ENCODE data around the gene CSF1R. TPM values are rescaled to one million over a fixed set of nuclear protein-coding genes. Genes with fewer than 3 reads are reported as not detected.
A peak's percentile ranks its signal among the peaks of the same experiment; 100 is the strongest.

The CSF1R gene
- total RNA-seq, 1 experiment from 2014 or later, result 0.96 TPM

DNA sequence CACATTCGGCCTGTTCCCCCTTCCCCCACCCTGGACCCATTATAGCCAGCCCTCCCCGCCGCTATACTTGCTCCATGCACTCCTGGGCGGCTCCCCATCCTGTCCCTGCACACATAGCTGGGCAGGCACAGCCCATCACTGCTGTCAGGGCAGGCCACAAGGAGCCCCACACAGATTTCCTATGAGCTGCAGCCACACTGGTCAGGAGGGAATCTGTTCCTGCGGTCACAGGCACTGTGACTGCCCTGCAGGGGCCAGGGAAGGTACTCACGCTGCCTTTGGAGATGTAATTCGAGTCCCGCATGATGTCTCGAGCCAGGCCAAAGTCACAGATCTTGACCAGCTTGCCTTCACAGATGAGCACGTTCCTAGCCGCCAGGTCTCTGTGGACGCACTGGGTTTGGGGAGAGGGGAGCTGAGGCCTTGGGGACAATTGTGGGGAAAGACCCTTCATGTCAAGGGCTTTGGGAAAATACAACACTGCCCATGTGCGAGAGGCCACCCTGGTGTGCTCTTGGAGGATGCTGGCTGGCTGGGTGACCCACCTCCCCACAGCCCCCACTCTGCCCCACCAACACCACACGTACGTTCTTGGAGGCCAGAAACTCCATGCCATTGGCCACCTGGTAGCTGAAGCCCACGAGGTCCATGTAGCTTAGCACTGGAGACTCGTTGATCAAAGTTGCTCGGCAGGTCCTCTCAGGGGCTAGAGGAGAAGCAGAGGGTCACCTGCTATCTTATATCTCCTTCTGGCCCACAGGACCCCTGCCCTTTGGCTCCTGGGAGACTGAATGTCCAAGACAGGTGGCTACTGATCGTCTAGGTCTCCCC lies 34.5 kb upstream of the CSF1R start:
- DNase-seq (ENCODE audit: low spot score), result no peak

DNA sequence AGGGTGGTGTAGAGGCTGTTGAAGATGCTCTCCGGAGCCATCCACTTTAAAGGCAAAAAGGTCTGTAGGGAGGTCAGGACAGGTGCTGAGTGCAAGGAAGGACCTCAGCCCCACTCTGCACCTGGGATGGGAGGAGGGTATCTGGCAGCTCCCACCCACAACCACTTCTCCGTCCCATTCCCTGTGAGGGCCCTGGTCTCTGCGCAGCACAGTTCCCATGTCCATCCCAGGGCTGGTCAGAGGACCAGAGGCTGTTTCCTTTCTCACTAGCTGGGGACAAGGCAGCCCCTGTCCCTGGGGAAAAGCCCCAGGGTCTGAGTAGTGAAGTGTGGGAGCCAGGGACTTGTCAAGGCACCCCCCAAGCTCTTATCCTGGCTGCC lies 33.7 kb upstream of the CSF1R start:
- DNase-seq (ENCODE audit: low spot score), result no peak

DNA sequence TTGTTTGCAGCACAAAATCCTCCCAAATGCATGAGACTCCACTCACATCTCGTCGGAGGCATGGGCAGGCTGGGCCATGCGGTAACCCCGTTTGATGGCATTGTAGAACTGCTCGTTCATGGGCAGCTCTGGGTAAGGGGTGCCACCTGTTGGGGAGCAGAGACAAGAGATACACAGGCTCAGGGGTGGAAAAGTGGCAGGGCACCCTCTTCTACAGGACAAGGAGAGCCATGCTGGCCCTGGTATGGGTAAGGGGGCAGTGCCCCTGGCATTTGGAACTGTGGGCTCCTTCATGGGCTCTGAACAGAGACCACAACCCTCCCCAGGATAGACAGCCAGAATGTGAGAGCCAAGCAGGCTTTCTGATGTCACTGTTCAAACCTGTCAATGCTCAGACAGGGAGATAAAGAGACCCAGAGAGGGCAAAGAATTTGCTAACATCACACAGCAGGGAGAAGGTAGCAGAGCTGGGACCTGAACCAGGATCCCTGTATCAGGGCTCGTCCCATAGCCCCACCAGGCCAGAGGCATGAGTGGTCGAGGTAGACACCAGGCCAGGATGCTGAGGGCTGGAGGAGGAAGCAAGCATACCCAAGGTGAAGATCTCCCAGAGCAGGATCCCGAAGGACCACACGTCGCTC lies 33.2 kb upstream of the CSF1R start:
- DNase-seq (ENCODE audit: low spot score), result no peak

DNA sequence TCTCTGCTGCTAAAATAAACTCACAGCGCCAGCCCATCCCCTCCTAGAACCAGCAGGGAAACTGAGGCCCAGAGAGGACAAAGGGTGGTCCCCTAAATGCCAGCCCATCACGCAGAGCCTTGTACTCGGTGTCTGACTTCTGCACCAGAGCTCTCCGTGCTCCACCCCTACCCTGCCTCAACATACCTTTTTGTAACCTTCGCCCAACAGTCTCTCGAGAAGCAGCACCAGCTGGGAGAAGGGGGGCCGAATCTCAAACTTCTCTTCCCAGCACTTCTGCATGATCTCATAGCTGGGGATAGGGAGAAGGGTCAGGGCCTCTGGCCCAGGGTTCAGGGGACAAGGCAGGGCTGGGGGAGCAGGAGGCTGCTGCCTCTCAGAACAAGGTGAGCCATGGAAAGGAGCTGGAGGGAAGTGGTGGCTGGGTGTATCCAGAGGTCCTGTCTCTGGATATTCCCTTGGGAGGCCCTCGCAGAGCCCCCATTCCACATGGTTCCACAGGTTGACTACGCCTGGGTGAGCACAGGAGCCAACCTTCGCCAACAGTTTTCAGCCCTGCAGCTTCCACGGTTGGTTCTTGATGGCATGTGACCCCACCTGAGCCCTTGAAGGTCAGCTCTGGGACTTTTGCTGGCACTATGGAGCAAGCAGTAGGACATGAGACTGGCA lies 32.3 kb upstream of the CSF1R start:
- DNase-seq (ENCODE audit: low spot score), result no peak

DNA sequence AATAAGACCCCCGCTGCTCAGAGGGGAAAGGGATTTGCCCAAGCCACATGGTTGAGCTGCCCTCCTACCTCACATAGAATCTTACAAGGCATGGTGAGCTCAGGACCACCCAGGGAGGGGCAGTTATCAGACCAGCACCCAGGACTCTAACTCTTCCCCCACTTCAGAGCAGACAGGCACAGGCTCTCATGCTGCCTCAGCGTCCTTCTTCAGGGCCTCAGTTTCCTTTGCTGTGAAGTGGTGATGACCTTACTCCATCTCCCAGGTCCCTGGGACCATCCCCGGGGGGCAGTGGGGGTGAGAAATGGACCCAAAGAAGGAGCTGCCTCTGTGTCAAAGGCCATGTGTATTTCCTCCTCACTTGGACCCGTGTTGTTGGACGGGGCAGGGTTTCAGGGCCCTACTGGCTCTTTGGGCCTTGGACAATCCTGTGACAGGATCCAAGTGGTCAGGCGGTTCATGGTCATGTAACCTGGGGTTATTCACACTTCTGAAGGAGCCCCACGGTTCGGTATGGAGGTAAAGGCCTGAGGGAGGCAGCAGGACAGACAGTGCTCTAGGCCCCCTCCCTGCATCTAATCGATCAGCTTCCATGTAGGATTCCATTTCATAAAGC lies 31.7 kb upstream of the CSF1R start:
- no peak for DNase-seq (ENCODE audit: low spot score)

DNA sequence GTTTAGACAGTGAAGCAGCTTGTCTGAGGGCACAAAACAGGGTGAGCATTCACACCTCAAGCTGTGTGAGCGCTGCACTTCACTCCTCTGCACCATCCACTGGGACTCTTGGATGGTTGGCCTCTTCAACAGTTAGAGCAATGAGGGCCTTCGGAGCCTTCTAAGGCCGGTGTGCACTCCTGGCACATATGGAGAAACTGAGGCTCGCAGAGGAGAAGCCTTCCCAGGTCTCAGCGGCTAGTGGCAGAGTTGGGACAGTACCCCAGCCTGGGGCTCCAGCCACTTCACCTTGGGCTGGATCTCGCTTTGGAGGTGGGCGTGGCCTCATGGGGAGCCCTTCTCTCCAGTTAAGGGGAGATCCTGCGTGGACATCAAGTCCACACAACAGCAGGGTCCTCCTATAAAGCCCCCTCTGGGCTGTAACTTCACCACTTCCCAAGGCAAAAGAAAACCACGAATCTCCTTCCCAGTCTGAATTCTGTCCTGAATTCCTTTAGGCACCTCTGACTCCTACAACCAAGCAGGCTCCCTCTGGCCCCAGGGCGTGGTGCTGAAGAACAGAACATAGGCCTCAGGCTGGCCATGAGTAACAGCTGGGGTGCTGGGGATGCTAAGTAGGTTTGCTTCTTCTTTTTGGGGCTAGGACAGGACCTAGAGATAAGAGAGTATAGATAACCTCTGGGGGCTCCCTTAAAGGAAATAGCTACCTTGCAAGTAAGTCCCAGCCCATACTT lies 30.5 kb upstream of the CSF1R start:
- DNase-seq (ENCODE audit: low spot score), result peak; percentile 34

DNA sequence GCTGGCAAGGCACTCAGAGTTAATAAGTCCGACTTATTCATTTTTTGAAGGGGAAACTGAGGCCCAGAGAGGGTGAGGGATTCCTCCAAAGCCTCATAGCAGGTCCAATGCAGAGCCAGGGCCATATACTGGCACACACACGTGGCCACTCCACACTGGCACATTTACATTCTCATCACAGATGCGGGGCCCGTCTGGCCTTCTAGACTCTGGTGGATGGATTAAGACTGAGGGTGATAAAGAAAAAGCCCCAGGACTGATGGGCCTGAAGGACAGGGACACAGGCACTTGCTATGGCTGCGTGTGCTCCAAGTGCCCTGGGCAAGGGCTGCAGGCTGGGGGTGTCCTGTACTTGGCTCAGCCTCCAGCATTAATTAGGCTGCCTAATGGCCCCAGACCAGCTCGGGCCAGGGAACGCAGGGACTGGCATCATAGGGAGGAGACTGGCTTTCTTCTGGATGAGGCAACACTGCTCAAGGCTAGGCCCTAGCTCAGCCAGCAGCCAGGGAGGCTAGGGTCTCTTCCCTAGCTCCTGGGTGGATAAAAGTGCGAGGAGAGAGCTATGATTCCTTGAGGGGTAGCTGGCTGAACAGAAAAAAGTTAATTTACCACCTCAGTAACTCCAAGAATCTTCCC lies 28.5 kb upstream of the CSF1R start:
- no peak for DNase-seq (ENCODE audit: low spot score)

DNA sequence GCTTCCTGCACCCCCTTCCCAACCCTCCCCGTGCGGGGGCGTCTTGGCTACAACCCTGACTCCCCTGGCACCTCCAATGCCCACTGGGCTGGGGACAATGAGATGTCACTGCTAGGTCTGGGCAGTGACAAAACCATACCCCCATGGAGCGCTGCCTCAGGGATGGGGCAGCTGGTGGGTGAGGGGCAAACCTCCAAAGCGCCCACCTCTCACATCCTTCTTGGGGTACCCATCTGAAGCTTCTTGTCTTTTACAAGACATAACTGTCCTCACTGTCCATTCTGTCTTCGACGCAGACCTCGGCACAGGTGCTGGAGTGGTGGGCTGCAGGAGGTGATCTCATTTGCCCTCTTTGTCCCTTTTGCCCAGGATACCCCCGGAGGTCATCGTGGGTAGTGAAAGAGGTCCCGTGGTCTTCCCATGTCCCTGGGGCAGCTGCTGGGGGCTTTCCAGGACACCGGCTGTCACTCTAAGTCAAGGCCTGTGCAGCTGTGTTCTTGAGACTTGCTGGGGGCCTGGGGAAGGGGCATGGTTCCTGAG lies 27.8 kb upstream of the CSF1R start:
- no peak for DNase-seq (ENCODE audit: low spot score)

DNA sequence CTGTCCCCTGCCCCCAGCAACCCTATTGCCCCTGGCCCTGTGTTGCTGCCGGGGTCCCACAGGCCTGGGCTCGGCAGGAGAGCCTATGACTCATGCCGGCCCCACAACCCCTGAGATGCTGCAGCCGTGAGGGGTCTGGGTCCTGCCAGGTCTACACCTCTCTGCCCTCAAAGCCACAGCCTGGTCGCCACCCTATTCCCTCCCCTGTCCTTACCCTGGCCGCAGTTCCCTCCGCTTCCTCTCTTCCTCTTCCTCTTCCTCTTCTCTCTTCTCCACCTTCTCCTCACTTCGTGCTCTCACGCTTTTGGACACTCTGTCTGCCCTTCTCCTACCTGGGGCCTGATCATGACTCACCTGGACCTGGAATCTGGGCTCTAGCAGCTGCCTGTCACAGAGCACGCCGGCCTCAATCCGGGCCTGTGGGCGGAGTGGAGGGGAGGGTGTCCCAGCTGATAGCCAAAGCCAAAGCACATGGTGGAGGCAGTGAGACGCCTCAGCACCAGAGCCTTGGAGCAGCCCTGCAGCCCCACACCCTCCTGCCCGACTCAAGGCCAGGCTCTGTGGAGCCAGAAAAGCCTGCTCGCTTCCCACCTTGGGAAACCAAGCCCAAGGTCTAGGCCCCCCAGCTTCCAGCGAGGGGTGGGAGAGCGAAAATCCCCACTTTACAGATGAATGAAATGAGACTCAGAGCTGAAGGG lies 26.8 kb upstream of the CSF1R start:
- DNase-seq (ENCODE audit: low spot score), result peak; percentile 41

DNA sequence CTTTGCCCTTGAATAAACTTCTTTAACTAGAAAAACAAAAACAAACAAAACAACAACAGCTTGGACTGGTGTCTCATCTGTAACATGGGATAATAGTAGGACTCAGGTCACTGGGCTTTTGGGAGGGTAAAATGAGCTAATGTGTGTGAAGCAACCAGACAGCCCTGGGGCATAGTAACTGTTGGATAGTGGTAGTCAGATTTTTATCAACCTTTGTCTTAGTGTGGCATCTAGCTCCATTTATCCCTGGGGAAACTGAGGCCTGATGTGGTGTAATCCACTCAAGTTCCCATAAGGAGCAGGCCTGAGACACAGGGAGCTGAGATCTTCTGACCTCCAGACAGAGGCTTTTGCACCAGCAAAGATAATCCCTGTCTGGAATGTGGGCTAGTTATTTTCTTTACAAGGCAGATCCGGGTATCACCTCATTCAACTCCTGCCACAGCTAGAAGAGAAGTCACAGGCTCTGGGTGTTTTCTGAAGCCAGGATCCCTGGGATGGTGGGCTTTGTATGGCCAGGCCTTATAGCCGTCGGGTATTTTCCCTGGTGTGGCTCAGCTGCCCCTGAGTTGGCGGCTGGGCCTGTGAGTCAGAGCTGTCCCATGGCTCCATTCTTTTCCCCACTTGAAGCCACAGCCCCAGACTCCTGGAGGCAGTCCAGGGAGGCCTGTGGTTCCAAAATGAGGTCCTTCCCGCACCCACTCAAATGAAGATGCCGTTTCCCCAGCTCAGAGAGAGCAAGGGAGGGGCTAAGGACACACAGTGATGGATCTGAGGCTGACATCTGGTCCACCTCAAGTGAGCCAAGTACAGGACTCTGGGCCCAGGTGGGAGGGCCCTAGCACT lies 26.1 kb upstream of the CSF1R start:
- peak; percentile 94 for DNase-seq (ENCODE audit: low spot score)

DNA sequence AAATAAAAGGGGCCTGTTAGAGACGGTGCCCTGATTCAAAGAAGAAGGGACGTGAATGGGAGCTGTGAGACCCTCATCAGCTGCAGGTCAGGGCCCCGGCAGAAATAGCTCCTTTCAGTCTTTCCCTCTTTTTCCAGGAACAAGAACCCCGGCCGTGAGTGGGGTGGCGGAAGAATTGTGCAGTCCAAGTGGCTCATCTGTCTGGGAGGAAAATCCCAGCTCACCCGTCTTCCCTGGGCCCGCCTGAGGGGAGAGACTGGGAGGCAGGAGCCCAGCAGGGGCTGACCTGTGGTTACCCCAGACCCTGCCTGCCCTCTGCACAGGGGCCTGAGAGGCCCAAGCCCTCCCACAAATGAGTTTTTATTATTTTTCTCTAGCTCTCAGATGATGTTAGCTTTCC lies 24.8 kb upstream of the CSF1R start:
- DNase-seq (ENCODE audit: low spot score), result no peak

DNA sequence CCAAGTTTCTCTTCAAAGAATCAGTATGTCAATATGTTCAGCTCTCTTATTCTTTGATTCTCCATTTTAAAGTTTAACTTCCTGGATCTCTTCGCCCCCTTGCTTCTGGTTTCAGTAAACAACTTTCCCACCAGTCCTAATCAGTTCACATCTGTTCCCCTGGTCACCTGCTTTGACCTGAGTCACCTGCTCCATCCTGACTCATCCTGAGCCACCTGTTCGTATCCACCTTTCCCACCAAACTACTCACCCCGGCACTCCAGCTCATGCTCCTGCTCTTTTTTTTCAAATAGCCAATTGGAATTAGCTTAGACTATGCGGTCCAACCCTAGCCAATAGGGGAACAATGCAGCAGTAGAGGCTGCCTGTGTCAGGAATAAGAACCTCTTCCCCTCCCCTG lies 23.6 kb upstream of the CSF1R start:
- peak; percentile 31 for DNase-seq (ENCODE audit: low spot score)

DNA sequence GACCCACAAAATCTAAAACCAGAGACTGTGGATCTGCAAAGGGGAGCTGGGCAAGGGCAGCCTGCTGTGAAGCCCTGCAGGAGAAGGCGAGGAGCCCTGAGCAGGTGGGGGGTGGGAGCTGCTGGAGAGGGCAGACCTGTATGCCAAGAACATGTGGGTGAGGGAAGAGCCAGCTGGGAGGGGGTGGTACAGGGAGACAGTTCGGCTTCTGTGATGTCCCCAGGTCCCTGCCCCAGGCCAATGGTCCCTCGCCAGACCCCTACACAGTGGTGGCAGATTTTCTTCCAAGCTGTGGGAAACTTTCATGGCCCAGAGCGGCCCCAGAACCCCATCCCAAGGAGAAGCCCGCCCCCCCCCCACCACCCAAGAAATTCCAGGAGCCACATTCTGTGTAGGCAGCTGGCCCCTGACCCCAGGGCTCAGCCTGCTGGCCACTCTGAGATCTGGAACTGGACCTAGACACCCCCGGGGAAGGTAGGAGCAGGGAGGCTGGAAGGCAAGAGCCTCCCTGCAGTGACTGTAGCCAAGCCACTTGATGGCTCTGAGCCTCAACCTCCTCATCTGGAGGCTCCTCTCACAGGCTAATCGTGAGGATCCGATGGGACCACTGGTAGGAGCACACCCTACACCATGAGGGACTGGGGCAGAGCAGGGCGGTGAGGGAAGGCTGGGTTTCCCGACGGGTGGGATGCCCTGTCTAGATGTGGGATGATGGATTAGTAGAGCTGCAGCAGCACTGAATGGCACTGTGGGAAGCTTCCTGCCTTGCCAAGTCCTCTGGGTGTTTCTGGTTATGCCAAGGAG lies 22.6 kb upstream of the CSF1R start:
- no peak for DNase-seq (ENCODE audit: low spot score)

DNA sequence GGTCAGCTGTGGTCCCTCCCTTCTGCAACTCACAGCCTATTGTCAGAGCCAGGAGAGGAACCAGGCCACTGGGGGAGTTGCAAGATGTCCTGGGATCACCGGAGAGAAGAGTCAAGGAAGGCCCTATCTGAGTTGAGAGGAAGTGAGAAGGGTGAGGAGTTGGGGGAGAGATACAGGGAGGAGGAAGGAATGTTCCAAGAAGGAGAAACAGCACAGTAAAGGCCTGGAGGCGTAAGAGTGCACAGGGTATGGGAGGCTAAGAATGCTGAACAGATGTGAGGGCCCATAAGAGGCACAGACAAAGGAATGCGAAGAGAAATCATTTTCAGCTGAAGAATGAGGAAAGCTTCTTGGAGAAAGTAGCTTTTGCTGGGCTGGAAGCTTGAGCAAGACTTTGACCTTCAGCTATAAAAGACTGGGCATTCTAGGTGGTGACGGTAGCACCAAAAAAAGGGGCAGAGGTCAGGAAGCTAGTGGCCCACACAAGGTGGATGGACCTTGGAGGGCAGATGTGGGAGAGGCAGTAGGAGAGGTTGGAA lies 21.6 kb upstream of the CSF1R start:
- DNase-seq (ENCODE audit: low spot score), result no peak

DNA sequence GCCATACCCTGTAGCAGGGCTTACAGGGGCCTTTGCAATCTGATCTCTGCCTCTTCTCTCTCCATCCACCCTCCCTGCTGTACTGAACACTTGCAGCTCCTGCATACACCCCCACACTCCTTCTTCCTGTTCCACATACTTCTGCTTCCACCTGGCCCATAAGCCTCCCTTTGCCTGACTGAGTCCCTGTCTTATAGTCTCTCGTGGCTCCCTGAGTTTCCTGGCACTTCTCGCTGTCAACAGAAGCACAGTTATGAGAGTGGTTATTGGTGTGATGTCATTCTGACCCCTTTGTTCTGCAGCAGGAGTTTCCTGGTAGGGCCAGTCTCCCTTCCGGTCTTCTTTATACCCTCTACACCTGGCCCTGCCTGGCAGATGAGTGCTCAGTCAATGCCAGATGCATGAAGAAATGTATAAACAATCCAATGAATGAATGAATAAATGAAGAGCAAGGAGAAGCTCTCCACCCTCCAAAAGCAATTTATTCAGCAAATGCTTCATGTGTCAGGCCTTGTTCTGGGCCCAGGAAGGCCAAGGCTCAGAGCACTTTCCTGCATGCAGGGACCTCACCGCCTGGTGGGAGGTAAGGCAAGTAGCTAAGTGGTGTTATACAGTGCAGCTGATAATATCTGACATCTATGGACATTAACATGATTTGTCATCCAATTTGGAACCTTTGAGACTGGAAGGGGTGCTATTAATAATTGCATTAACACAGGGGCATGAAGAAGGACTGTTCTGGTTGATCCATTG lies 20.5 kb upstream of the CSF1R start:
- DNase-seq (ENCODE audit: low spot score), result no peak

DNA sequence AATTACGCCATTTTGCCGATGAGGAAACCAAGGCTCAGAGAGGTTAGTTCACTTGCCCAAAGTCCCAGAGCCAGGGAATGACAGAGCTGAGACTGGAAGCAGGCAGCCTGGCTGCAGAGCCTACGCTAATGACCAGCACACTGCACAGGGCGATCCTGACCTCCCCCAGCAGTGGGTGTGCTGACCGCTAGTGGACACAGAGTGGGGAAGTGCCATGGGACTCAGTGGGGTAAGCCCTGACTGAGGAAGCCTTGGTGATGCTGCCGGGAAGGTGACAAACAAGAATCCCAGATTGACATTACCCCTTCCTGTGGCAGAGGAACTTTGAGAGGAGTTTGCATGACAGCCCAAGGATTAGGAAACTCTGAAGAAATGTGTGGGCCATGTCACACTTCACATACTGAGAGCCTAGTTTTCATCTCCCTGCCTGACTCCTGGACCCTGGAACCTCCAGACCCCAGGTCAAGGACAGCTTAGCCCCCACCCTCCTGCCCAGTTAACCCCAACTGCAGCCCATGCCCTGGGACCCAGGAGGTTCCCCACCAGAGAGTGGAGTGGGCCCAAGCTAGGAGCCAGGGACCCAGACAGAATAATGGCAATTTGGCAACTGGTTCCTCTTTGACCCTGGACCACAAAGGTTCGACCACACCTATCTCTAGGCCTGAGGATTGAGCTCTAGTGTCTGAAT lies 19.7 kb upstream of the CSF1R start:
- no peak for DNase-seq (ENCODE audit: low spot score)

DNA sequence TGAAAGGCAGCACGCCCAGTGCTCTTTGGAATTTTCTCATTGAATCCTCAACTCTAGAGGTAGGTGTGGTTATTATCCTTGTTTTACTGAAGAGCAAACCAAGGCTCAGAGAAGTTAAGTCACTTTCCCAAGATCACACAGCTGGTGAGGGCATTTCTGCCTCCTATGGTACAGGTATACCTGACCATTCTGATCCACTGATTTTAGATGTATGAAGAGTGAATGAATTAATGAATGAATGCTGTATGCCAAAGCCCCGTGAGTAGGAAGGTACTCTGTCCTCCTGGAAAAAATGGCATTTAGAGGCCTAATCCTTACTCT lies 18.2 kb upstream of the CSF1R start:
- DNase-seq (ENCODE audit: low spot score), result no peak
